HG02571 (cell line): ENCODE measurements around the gene CACNA1D.

ENCODE experiments used
- ATAC-seq: cut with Tn5 transposase; IDR thresholded peaks from one replicate; pipeline ENCODE4 v1.9.1; 2021; ENCODE audit warnings: mild to moderate bottlenecking, moderate library complexity; ENCODE audit not compliant: unreplicated experiment

CACNA1D gene

GRCh38 chr3:53818221-53819162 is 324.1 kb downstream of the CACNA1D start:
- no peak for ATAC-seq

GRCh38 chr3:53819163-53819868 is 324.9 kb downstream of the CACNA1D start:
- ATAC-seq, result no peak

GRCh38 chr3:53820084-53820483 is 325.7 kb downstream of the CACNA1D start:
- no peak for ATAC-seq

GRCh38 chr3:53820756-53821580 is 326.6 kb downstream of the CACNA1D start:
- ATAC-seq, result no peak

DNA sequence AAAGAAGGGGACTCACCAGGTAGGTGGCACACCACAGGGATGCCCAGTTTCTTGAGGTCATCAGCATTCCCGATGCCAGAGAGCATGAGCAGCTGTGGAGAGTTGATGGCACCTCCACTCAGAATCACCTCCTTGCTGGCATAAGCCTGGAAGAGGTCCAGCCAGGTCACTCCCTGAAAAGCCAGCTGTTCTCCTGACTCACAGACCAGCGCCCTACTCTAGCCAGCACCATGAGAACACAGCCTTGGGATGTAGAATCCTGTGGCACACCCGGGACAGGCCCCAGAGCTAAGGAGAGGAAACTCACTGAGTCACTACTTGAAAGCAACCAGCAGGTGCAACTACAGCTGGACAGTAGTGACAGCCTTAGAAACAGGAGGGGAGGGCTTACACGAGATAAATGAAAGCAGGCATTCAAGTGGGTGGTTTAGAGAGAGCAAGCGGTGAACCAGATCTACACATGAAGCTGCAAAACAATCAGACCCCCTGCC is 327.3 kb downstream of the CACNA1D start:
- no peak for ATAC-seq

DNA sequence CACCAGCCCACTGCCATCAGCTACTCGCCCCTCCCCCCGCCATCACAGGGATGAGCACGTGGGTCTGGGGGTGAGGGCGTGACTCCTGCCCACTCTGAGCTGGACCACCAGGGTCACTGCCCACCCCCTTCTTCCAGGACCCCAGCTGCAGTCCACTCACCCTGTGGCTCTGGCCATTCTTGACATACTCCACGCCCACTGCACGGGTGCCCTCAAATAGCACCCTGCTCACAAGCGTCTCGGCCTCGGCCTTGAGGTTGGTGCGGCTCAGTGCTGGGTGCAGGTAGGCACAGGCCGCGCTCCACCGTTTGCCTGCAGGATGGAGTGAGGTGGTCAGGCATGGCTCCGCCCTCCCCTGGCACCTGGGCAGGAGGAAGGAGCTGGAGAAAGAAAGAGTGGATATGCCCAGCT is 327.9 kb downstream of the CACNA1D start:
- ATAC-seq, result no peak

- no peak for ATAC-seq
Measured at GRCh38 chr3:53823026-53823955, 328.9 kb downstream of the CACNA1D start.

GRCh38 chr3:53823956-53824657 is 329.7 kb downstream of the CACNA1D start:
- ATAC-seq, result no peak

GRCh38 chr3:53824795-53825194 is 330.4 kb downstream of the CACNA1D start:
- no peak for ATAC-seq

DNA sequence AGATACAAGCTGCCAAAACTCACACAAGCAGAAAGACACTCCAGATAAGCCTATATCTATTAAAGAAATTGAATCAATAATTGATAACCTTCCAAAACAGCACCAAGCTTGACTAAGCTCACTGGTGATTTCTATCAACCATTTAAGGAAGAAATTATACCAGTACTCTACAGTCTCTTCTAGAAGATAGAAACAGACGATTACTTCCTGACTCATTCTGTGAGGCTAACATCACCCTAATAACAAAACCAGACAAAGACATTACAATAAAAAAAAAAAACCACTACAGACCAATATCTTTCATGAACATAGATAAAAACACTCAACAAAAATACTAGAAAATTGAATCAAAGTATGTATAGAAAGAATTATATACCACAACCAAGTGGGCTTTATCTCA is 331.6 kb downstream of the CACNA1D start:
- ATAC-seq, result no peak

DNA sequence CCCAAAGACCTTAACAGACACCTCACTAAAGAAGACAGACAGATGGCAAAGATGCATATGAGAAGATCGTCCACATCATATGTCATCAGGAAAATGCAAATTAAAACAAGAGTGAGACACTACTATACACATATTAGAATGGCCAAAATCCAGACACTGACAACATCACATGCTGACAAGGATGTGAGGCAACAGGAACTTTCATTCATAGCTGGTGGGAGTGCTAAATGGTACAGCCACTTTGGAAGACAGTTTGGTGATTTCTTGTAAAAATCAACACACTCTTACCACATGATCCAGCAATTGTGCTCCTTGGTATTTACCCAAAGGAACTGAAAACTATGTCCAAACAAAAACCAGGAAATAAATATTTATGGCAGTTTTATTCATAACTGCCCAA is 334.2 kb downstream of the CACNA1D start:
- ATAC-seq, result no peak

DNA sequence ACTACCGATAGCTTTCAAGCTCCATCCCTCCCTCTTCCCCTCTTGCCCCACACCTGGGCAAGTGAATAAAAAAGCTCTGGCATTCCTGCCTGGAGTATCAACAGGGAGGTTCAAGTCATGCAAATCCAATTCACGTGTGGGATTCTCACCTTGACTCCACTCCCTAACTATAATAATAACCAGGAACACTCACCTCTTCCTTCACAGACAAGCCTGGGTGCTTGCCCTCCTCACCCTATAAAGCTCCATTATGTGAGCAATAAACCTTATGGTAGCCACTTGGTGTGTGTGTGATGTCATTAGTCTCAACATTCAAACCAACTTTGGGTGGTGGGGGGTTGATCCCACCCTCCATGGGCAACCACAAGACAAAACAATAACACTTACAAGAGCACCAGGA is 335.2 kb downstream of the CACNA1D start:
- no peak for ATAC-seq

DNA sequence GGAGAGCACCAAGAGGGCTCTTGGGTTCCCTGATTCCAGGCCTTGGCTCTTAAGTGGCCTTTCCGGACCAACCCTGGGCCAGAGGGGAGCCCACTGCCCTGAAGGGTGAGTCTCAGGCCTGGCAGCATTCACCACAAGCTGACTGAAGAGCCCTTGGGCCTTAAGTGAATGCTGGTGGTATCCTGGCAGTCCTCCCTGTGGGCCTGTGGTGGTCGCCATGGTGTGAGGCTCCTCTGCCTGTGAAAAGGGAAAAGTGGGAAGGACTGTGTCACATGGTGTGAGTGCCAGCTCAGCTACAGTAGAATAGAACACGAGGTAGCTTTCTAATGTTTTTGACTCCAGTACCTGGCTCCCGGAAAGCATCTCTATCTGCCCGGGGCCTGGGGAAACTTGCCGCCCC is 336.5 kb downstream of the CACNA1D start:
- no peak for ATAC-seq

GRCh38 chr3:53833053-53833645 is 338.7 kb downstream of the CACNA1D start:
- ATAC-seq, result no peak

DNA sequence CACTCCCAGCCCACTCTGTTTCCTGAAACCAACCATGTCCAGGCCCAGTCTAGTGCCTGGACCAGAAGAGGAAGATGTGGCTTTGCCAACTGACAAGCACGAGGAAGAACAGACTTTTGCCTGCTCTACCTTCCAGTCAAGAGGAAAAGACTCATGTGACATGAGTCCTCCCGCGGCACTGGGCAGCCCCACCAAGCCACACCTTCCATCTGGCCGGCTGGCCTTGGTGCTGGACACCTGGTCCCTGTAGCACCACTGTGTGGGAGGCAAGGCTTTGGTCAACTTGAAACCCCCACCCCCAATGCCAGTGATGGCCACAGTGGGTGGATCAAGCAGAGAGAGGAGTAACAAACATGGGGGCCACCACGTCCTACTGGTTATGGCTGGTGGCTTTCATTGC is 339.3 kb downstream of the CACNA1D start:
- no peak for ATAC-seq

DNA sequence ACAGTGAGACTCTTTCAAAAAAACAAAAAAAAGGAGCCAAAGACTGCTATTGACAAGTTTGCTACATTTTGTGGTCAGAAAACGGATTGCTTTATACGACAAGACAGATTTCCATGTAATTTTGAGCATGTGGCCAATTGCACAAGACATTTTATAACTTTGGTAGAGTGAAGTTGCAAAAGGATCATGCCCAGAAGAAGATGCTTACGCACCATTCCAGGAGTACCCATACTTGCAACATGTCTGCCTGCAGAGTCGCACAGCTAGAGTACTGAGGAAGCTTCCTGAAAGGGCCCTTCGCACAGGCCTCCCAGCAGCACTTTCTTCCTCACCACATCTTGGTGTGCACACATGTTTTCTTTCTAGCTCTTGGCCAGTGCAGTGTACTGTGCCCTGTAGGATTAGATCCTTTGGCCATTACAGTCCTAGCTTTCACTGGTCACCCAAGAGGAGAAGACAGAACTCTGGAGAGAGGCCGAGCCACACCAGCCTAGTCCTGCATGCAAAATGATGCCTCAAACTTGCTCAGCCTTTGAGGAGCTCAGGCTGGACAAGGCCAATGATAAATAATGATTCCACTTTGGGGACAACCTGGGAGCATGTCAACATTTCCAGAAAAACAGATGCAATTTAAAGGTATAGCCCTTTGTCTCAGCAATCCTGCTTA is 340.2 kb downstream of the CACNA1D start:
- ATAC-seq, result no peak

GRCh38 chr3:53835257-53835656 is 340.8 kb downstream of the CACNA1D start:
- ATAC-seq, result no peak

GRCh38 chr3:53836084-53836872 is 341.9 kb downstream of the CACNA1D start:
- no peak for ATAC-seq
